ENCODE data around the gene TMEM51. TPM values are rescaled to one million over a fixed set of nuclear protein-coding genes. Genes with fewer than 3 reads are reported as not detected.

TMEM51 gene
- total and polyA plus RNA-seq, 2 donors (not counting 1 experiment from before 2014, with no cell fraction given) = 0.06 to 0.30 TPM

- intact Hi-C loops (cut with micrococcal nuclease) = no loop called here
- Histone ChIP-seq H3K27me3 (replicated peaks in 1 of 4; ENCODE audit: control extremely low read depth in 1 of 4, control insufficient read depth in 3 of 4, insufficient read depth in 4 of 4, low read length in 3 of 4) (no peaks in the 10 kb centered on the region), H3K79me2 (ENCODE audit: control insufficient read depth, insufficient read depth, low read length) (no peaks in the 10 kb centered on the region), H3K4me1 (ENCODE audit: control insufficient read depth in 2 of 2, insufficient read depth in 2 of 2, low read length in 2 of 2) (no peaks in the 10 kb centered on the region), H3K36me3 (replicated peaks in 1 of 2; ENCODE audit: control extremely low read depth in 1 of 2, control insufficient read depth in 1 of 2, extremely low read depth in 1 of 2, insufficient read depth in 2 of 2, low read length in 1 of 2) (no peaks in the 10 kb centered on the region), H2AFZ (ENCODE audit: insufficient read depth, low read depth, low read length, poor library complexity, severe bottlenecking) (no peak overlapping the region), H3K4me2 (replicated peaks; ENCODE audit: low read depth, low read length, poor library complexity, severe bottlenecking) (no peak overlapping the region), H3K27ac (ENCODE audit: low read length in 2 of 2) (no peak overlapping the region), H3K9ac (ENCODE audit: low read length) (no peak overlapping the region), H3K9me3 (ENCODE audit: control extremely low read depth in 1 of 3, control insufficient read depth in 2 of 3, insufficient read depth in 1 of 3, low read length in 2 of 3) (no peaks in the 10 kb centered on the region), H3K4me3 (ENCODE audit: control extremely low read depth in 1 of 5, extremely low read depth in 1 of 5, insufficient read depth in 1 of 5, low read depth in 2 of 5, low read length in 4 of 5) (no peak overlapping the region), H4K20me1 (ENCODE audit: control insufficient read depth, insufficient read depth, low read length, poor library complexity, severe bottlenecking) (no peaks in the 10 kb centered on the region)
- Mint-ChIP-seq H3K4me3 (no peak overlapping the region), H3K4me1 (no peaks in the 10 kb centered on the region), H3K27me3 (peaks cover 21% of the 10 kb centered on the region), H3K9me3 (ENCODE audit: insufficient read depth) (no peaks in the 10 kb centered on the region), H3K27ac (no peak overlapping the region)
- no peak for DNase-seq
- CTCF ChIA-PET = no interaction called here
- no peak for ATAC-seq (ENCODE audit: low read depth)
- WGBS (ENCODE audit: insufficient coverage) = 85% methylated on average over 13 of the region's 13 CpGs
- POLR2A ChIA-PET = no interaction called here
- no peak for TF ChIP-seq CTCF (IDR thresholded peaks at IDR 0.05)
- TF ChIP-seq EZH2 (IDR thresholded peaks at IDR 0.05; ENCODE audit: borderline replicate concordance, insufficient read depth, low read depth, low read length, poor library complexity, severe bottlenecking) = no peak
Observed at GRCh38 chr1:15191770-15192169, 38.2 kb downstream of the TMEM51 start.

- Mint-ChIP-seq H3K27me3 (peaks cover 26% of the 10 kb centered on the region), H3K4me3 (no peak overlapping the region), H3K27ac (no peak overlapping the region), H3K4me1 (no peaks in the 10 kb centered on the region), H3K9me3 (ENCODE audit: insufficient read depth) (no peaks in the 10 kb centered on the region)
- Histone ChIP-seq H3K4me3 (ENCODE audit: control extremely low read depth in 1 of 5, extremely low read depth in 1 of 5, insufficient read depth in 1 of 5, low read depth in 2 of 5, low read length in 4 of 5) (no peak overlapping the region), H3K4me1 (ENCODE audit: control insufficient read depth in 2 of 2, insufficient read depth in 2 of 2, low read length in 2 of 2) (no peaks in the 10 kb centered on the region), H3K79me2 (ENCODE audit: control insufficient read depth, insufficient read depth, low read length) (no peaks in the 10 kb centered on the region), H3K27me3 (replicated peaks in 1 of 4; ENCODE audit: control extremely low read depth in 1 of 4, control insufficient read depth in 3 of 4, insufficient read depth in 4 of 4, low read length in 3 of 4) (no peaks in the 10 kb centered on the region), H3K9me3 (ENCODE audit: control extremely low read depth in 1 of 3, control insufficient read depth in 2 of 3, insufficient read depth in 1 of 3, low read length in 2 of 3) (no peaks in the 10 kb centered on the region), H3K4me2 (replicated peaks; ENCODE audit: low read depth, low read length, poor library complexity, severe bottlenecking) (no peak overlapping the region), H4K20me1 (ENCODE audit: control insufficient read depth, insufficient read depth, low read length, poor library complexity, severe bottlenecking) (no peaks in the 10 kb centered on the region), H3K36me3 (replicated peaks in 1 of 2; ENCODE audit: control extremely low read depth in 1 of 2, control insufficient read depth in 1 of 2, extremely low read depth in 1 of 2, insufficient read depth in 2 of 2, low read length in 1 of 2) (no peaks in the 10 kb centered on the region), H2AFZ (ENCODE audit: insufficient read depth, low read depth, low read length, poor library complexity, severe bottlenecking) (no peak overlapping the region), H3K9ac (ENCODE audit: low read length) (no peak overlapping the region), H3K27ac (ENCODE audit: low read length in 2 of 2) (no peak overlapping the region)
- POLR2A ChIA-PET = no interaction called here
- no peak for DNase-seq
- WGBS (ENCODE audit: insufficient coverage) = 22% methylated on average over 11 of the region's 12 CpGs
- no peak for ATAC-seq (ENCODE audit: low read depth)
- intact Hi-C loops (cut with micrococcal nuclease) = no loop called here
- TF ChIP-seq CTCF (IDR thresholded peaks at IDR 0.05) (no peak), EZH2 (IDR thresholded peaks at IDR 0.05; ENCODE audit: borderline replicate concordance, insufficient read depth, low read depth, low read length, poor library complexity, severe bottlenecking) (no peak)
- CTCF ChIA-PET = no interaction called here
Observed at GRCh38 chr1:15192916-15193550, 39.5 kb downstream of the TMEM51 start.
